ENCODE data around the gene KYAT1.
"Not testable (repeated sequence)": the region's sequence is repeated elsewhere in the genome, so short reads cannot be mapped to it uniquely, and the experiment has no call there.

Gene KYAT1

GRCh38 chr9:128798896-128799295 lies 82.9 kb downstream of the KYAT1 start:
- Histone ChIP-seq H3K4me1 (no peaks in the 10 kb centered on the region), H3K9me3 (no peaks in the 10 kb centered on the region), H3K27me3 (ENCODE audit: low read depth) (no peaks in the 10 kb centered on the region), H3K36me3 (replicated peaks) (peaks cover 28% of the 10 kb centered on the region), H3K4me3 (no peak overlapping the region)
- in situ Hi-C loops (cut with MboI; ENCODE audit: low sequenced_read_pairs): no loop called here
- DNase-seq (ENCODE audit: low spot score in 2 of 2): no peak

- peaks cover 40% of the 10 kb centered on the region for H3K36me3 ChIP-seq (replicated peaks)
- H3K27me3 ChIP-seq (ENCODE audit: low read depth); DNase-seq (ENCODE audit: low spot score in 2 of 2); H3K4me1 ChIP-seq; H3K9me3 ChIP-seq; in situ Hi-C loops (cut with MboI; ENCODE audit: low sequenced_read_pairs); H3K4me3 ChIP-seq: not testable (repeated sequence)
Measured at GRCh38 chr9:128794961-128795360, 86.8 kb downstream of the KYAT1 start.

- no peak for DNase-seq (ENCODE audit: low spot score in 2 of 2)
- no peaks in the 10 kb centered on the region for H3K4me1 ChIP-seq
- no peak overlapping the region for H3K4me3 ChIP-seq
- H3K27me3 ChIP-seq (ENCODE audit: low read depth): no peaks in the 10 kb centered on the region
- in situ Hi-C loops (cut with MboI; ENCODE audit: low sequenced_read_pairs): no loop called here
- H3K36me3 ChIP-seq (replicated peaks): peaks cover 30% of the 10 kb centered on the region
- H3K9me3 ChIP-seq: no peaks in the 10 kb centered on the region
Measured at GRCh38 chr9:128792978-128793686, 88.6 kb downstream of the KYAT1 start.

GRCh38 chr9:128792134-128792533 lies 89.6 kb downstream of the KYAT1 start:
- H3K36me3 ChIP-seq (replicated peaks): peaks cover 25% of the 10 kb centered on the region

GRCh38 chr9:128790536-128790935 lies 91.2 kb downstream of the KYAT1 start:
- Histone ChIP-seq H3K27me3 (ENCODE audit: low read depth) (no peaks in the 10 kb centered on the region), H3K4me1 (peaks cover 5% of the 10 kb centered on the region), H3K36me3 (replicated peaks) (peaks cover 23% of the 10 kb centered on the region), H3K4me3 (no peak overlapping the region), H3K9me3 (no peaks in the 10 kb centered on the region)
- DNase-seq (ENCODE audit: low spot score in 2 of 2): no peak
- in situ Hi-C loops (cut with MboI; ENCODE audit: low sequenced_read_pairs): no loop called here

More at GRCh38 chr9:128792134-128792533, 89.6 kb downstream of the KYAT1 start:
- H3K4me1 ChIP-seq: no peaks in the 10 kb centered on the region
- no peaks in the 10 kb centered on the region for H3K27me3 ChIP-seq (ENCODE audit: low read depth)
- DNase-seq (ENCODE audit: low spot score in 2 of 2): no peak
- in situ Hi-C loops (cut with MboI; ENCODE audit: low sequenced_read_pairs): no loop called here
- no peaks in the 10 kb centered on the region for H3K9me3 ChIP-seq
- H3K4me3 ChIP-seq: no peak overlapping the region

GRCh38 chr9:128788445-128788844 lies 93.3 kb downstream of the KYAT1 start:
- no peak for DNase-seq (ENCODE audit: low spot score in 2 of 2)
- Histone ChIP-seq H3K27me3 (ENCODE audit: low read depth) (no peaks in the 10 kb centered on the region), H3K9me3 (no peaks in the 10 kb centered on the region), H3K4me1 (peaks cover 5% of the 10 kb centered on the region), H3K4me3 (no peak overlapping the region), H3K36me3 (replicated peaks) (peaks cover 23% of the 10 kb centered on the region)
- in situ Hi-C loops (cut with MboI; ENCODE audit: low sequenced_read_pairs): no loop called here

GRCh38 chr9:128787659-128788058 lies 94.1 kb downstream of the KYAT1 start:
- peaks cover 17% of the 10 kb centered on the region for H3K36me3 ChIP-seq (replicated peaks)
- H3K9me3 ChIP-seq: no peaks in the 10 kb centered on the region
- peak overlapping the region; percentile 93 for H3K4me3 ChIP-seq
- DNase-seq (ENCODE audit: low spot score in 2 of 2): peak in 1 of 2 experiments; percentile 41
- no peaks in the 10 kb centered on the region for H3K27me3 ChIP-seq (ENCODE audit: low read depth)
- in situ Hi-C loops (cut with MboI; ENCODE audit: low sequenced_read_pairs): no loop called here
- H3K4me1 ChIP-seq: peaks cover 5% of the 10 kb centered on the region

- in situ Hi-C loops (cut with MboI; ENCODE audit: low sequenced_read_pairs): no loop called here
- Histone ChIP-seq H3K27me3 (ENCODE audit: low read depth) (no peaks in the 10 kb centered on the region), H3K4me1 (peaks cover 5% of the 10 kb centered on the region), H3K4me3 (peak within 1 kb of the TSS; percentile 93), H3K36me3 (replicated peaks) (peaks cover 10% of the 10 kb centered on the region), H3K9me3 (peaks cover 2% of the 10 kb centered on the region)
- peak; percentile 84 to 95 for DNase-seq (ENCODE audit: low spot score in 2 of 2)
Measured at GRCh38 chr9:128786681-128787601, 94.8 kb downstream of the KYAT1 start, which contains the start of gene TBC1D13. Gene TBC1D13 (plus strand): TSS chr9:128787253. CDS start chr9:128787354, 101 bp downstream.

GRCh38 chr9:128785427-128785826 lies 96.3 kb downstream of the KYAT1 start:
- Histone ChIP-seq H3K4me1 (peaks cover 5% of the 10 kb centered on the region), H3K36me3 (replicated peaks) (peaks cover 3% of the 10 kb centered on the region), H3K9me3 (peaks cover 10% of the 10 kb centered on the region), H3K4me3 (no peak overlapping the region), H3K27me3 (ENCODE audit: low read depth) (no peaks in the 10 kb centered on the region)
- DNase-seq (ENCODE audit: low spot score in 2 of 2): no peak
- in situ Hi-C loops (cut with MboI; ENCODE audit: low sequenced_read_pairs): no loop called here

All from HAP-1 (cell line).